H1 (cell line): ENCODE data around the gene AKAP9. TPM values are rescaled to one million over a fixed set of nuclear protein-coding genes. Genes with fewer than 3 reads are reported as not detected.

Source experiments
- CTCF ChIA-PET: fragments of 300-600 bp; sonication (Branson Sonifier 250); formaldehyde crosslinking; loops from one replicate; lab custom pipeline; 2021; ENCODE audit not compliant: partially characterized antibody; lab: Charles Lee
- POLR2A ChIA-PET: fragments of 300-600 bp; sonication (Branson Sonifier 250); formaldehyde crosslinking; loops from one replicate; lab custom pipeline; 2021; ENCODE audit warnings: inconsistent platforms; ENCODE audit not compliant: partially characterized antibody; lab: Charles Lee
- DNase-seq, 2 experiments: peaks; one replicate each; pipeline versions ENCODE4 v3.0.0 to v3.0.0-alpha.2; 2010 to 2022; ENCODE audit warnings: low spot score in 2 of 2, low read depth in 1 of 2, mixed read lengths in 1 of 2
- FAIRE-seq: peaks from 2 replicates; lab custom pipeline; 2011; peaks lifted over from hg19 to GRCh38; lab: Jason Lieb, UNC
- H2AFZ ChIP-seq: 2 replicates; pipeline ENCODE4 v1.8.1; 2012; ENCODE audit warnings: low read length, inconsistent platforms
- H2AK5ac ChIP-seq: 2 replicates; pipeline ENCODE4 v1.6.1; 2013; ENCODE audit warnings: low read depth, low read length
- H2BK120ac ChIP-seq: replicated peaks from 2 replicates; pipeline ENCODE3; 2013; ENCODE audit warnings: low read depth, low read length, inconsistent platforms
- H2BK12ac ChIP-seq: 2 replicates; pipeline ENCODE4 v1.6.1; 2013; ENCODE audit warnings: low read depth, low read length
- H2BK15ac ChIP-seq: 2 replicates; pipeline ENCODE4 v1.6.1; 2013; ENCODE audit warnings: low read length
- H2BK20ac ChIP-seq: 2 replicates; pipeline ENCODE4 v1.6.1; 2013; ENCODE audit warnings: low read length
- H2BK5ac ChIP-seq: 2 replicates; pipeline ENCODE4 v1.6.1; 2013; ENCODE audit warnings: low read depth, low read length
- H3K14ac ChIP-seq: 2 replicates; pipeline ENCODE4 v1.6.1; 2013; ENCODE audit warnings: inconsistent platforms; ENCODE audit not compliant: insufficient read length
- H3K18ac ChIP-seq: 2 replicates; pipeline ENCODE4 v1.6.1; 2013; ENCODE audit warnings: low read length; ENCODE audit errors: extremely low read depth
- H3K23ac ChIP-seq: 2 replicates; pipeline ENCODE4 v1.6.1; 2013; ENCODE audit warnings: inconsistent platforms; ENCODE audit not compliant: insufficient read length
- H3K23me2 ChIP-seq: 2 replicates; pipeline ENCODE4 v1.6.1; 2013; ENCODE audit warnings: low read depth, low read length
- H3K27ac ChIP-seq: 2 replicates; pipeline ENCODE4 v1.6.1; 2011; ENCODE audit warnings: low read depth, low read length, inconsistent platforms
- H3K27me3 ChIP-seq, 4 experiments: replicated peaks in 1 of 4; 1 replicate in 1 of 4; 2 replicates in 3 of 4; pipeline versions ENCODE4 v1.6.1 to v1.8.1; 2011 to 2013; ENCODE audit warnings: low read length in 3 of 4, mild to moderate bottlenecking in 3 of 4, inconsistent platforms in 2 of 4, mixed read lengths in 2 of 4, moderate library complexity in 1 of 4; ENCODE audit not compliant: control insufficient read depth in 3 of 4, insufficient read depth in 3 of 4; ENCODE audit errors: extremely low read depth in 1 of 4
- H3K36me3 ChIP-seq, 4 experiments: 2 replicates each; pipeline versions ENCODE4 v1.6.1 to v1.8.1; 2011 to 2013; ENCODE audit warnings: mild to moderate bottlenecking in 4 of 4, low read length in 3 of 4, moderate library complexity in 2 of 4, control low read depth in 1 of 4, inconsistent platforms in 1 of 4; ENCODE audit not compliant: insufficient read depth in 4 of 4, control insufficient read depth in 2 of 4
- H3K4ac ChIP-seq: replicated peaks from 2 replicates; pipeline ENCODE3; 2013; ENCODE audit warnings: low read length, low read depth, mixed read lengths, inconsistent platforms; ENCODE audit not compliant: insufficient read length
- H3K4me1 ChIP-seq, 4 experiments: replicated peaks in 1 of 4; 1 replicate in 1 of 4; 2 replicates in 3 of 4; pipeline versions ENCODE4 v1.6.1 to v1.8.1; 2011 to 2013; ENCODE audit warnings: low read length in 3 of 4, inconsistent platforms in 2 of 4, mixed read lengths in 1 of 4; ENCODE audit not compliant: insufficient read depth in 4 of 4, control insufficient read depth in 3 of 4
- H3K4me2 ChIP-seq, 2 experiments: 2 replicates each; pipeline versions ENCODE4 v1.6.1 to v1.8.1; 2011 to 2013; ENCODE audit warnings: low read depth in 2 of 2, low read length in 2 of 2, control low read depth in 1 of 2, inconsistent platforms in 1 of 2, mild to moderate bottlenecking in 1 of 2; ENCODE audit not compliant: insufficient read depth in 1 of 2
- H3K4me3 ChIP-seq, 4 experiments: fragments of 200-600, 300-600 bp in 1 of 4; sonication (generic), shearing (Covaris generic), sonication (Bioruptor Twin) in 1 of 4; 2 replicates each; pipeline versions ENCODE4 v1.5.1 to v1.8.1; 2011 to 2016; ENCODE audit warnings: low read length in 4 of 4, low read depth in 3 of 4, control low read depth in 2 of 4, inconsistent platforms in 2 of 4, mild to moderate bottlenecking in 2 of 4, mixed read lengths in 1 of 4, moderate library complexity in 1 of 4; ENCODE audit not compliant: insufficient read depth in 2 of 4; ENCODE audit errors: extremely low read depth in 1 of 4
- H3K56ac ChIP-seq: replicated peaks from 2 replicates; pipeline ENCODE3; 2013; ENCODE audit warnings: low read depth, mild to moderate bottlenecking, mixed read lengths, low read length, inconsistent platforms; ENCODE audit not compliant: insufficient read length
- H3K79me1 ChIP-seq: 2 replicates; pipeline ENCODE4 v1.6.1; 2013; ENCODE audit warnings: low read depth, low read length, control low read depth
- H3K79me2 ChIP-seq, 2 experiments: 2 replicates each; pipeline versions ENCODE4 v1.6.1 to v1.8.1; 2012 to 2013; ENCODE audit warnings: low read length in 2 of 2, mild to moderate bottlenecking in 2 of 2, inconsistent platforms in 1 of 2; ENCODE audit not compliant: insufficient read depth in 2 of 2, control insufficient read depth in 1 of 2
- H3K9ac ChIP-seq, 4 experiments: replicated peaks in 1 of 4; 1 replicate in 1 of 4; 2 replicates in 3 of 4; pipeline versions ENCODE4 v1.6.1 to v1.8.1; 2011 to 2013; ENCODE audit warnings: low read depth in 3 of 4, low read length in 3 of 4, control low read depth in 2 of 4, mild to moderate bottlenecking in 2 of 4, moderate library complexity in 2 of 4, inconsistent platforms in 1 of 4; ENCODE audit errors: extremely low read depth in 1 of 4
- H3K9me3 ChIP-seq, 2 experiments: 2 replicates each; pipeline versions ENCODE4 v1.6.1 to v1.8.1; 2012 to 2013; ENCODE audit warnings: mild to moderate bottlenecking in 2 of 2, moderate library complexity in 2 of 2, control low read depth in 1 of 2, inconsistent platforms in 1 of 2, low read depth in 1 of 2, low read length in 1 of 2, mixed read lengths in 1 of 2; ENCODE audit not compliant: insufficient read depth in 2 of 2
- H4K20me1 ChIP-seq, 2 experiments: replicated peaks in 1 of 2; 2 replicates each; pipeline versions ENCODE3 to v1.8.1; 2011 to 2013; ENCODE audit warnings: inconsistent platforms in 2 of 2, low read length in 2 of 2, mild to moderate bottlenecking in 1 of 2; ENCODE audit not compliant: insufficient read depth in 2 of 2, control insufficient read depth in 1 of 2
- H4K5ac ChIP-seq: 2 replicates; pipeline ENCODE4 v1.6.1; 2013; ENCODE audit warnings: low read length, low read depth, mixed read lengths, inconsistent platforms; ENCODE audit not compliant: insufficient read length
- H4K8ac ChIP-seq: 2 replicates; pipeline ENCODE4 v1.8.0; 2013; ENCODE audit warnings: mild to moderate bottlenecking, moderate library complexity, low read length, inconsistent platforms; ENCODE audit not compliant: insufficient read depth; ENCODE audit errors: extremely low read depth
- H4K91ac ChIP-seq: replicated peaks from 2 replicates; pipeline ENCODE3; 2013; ENCODE audit warnings: low read length, mixed read lengths, inconsistent platforms; ENCODE audit not compliant: insufficient read length
- CBX5 ChIP-seq: fragments of 300-800, 300-1000 bp; sonication (generic); IDR thresholded peaks from 2 replicates; pipeline ENCODE4 v1.7.1; 2016; ENCODE audit warnings: antibody characterized with exemption, low read length, low read depth
- FOSL1 ChIP-seq: IDR thresholded peaks from 2 replicates; pipeline ENCODE4 v1.6.1; 2011; ENCODE audit warnings: mild to moderate bottlenecking, low read depth, low read length, moderate library complexity; ENCODE audit not compliant: insufficient read depth
- GABPA ChIP-seq: IDR thresholded peaks from 2 replicates; pipeline ENCODE4 v1.6.1; 2011; ENCODE audit warnings: mild to moderate bottlenecking, low read length, moderate library complexity, borderline replicate concordance; ENCODE audit not compliant: insufficient read depth
- HDAC6 ChIP-seq: IDR thresholded peaks from one replicate; pipeline ENCODE4 v1.7.1; 2012; ENCODE audit warnings: low read depth, mild to moderate bottlenecking, inconsistent platforms, low read length, moderate library complexity
- JUN ChIP-seq: IDR thresholded peaks from 2 replicates; pipeline ENCODE4 v1.6.1; 2011; ENCODE audit warnings: low read depth, mild to moderate bottlenecking, improper control_type of control experiment, low read length
- KDM5A ChIP-seq: fragments of 200-600 bp; IDR thresholded peaks from 2 replicates; pipeline ENCODE4 v1.7.1; 2012; ENCODE audit warnings: mild to moderate bottlenecking, low read length, inconsistent platforms, mixed read lengths
- SP2 ChIP-seq: IDR thresholded peaks from 2 replicates; pipeline ENCODE4 v1.6.1; 2012; ENCODE audit warnings: mild to moderate bottlenecking, low read length, inconsistent platforms
- SUZ12 ChIP-seq: fragments of 200-600 bp; sonication (generic); IDR thresholded peaks from 2 replicates; pipeline ENCODE4 v1.6.1; 2012; ENCODE audit warnings: mild to moderate bottlenecking, inconsistent platforms, low read length, moderate library complexity, mixed read lengths
- WGBS, 2 experiments: shearing (Covaris generic) in 1 of 2; methylation state at CpG; one replicate each; pipeline versions ENCODE4 v1.1.6 to v1.1.7; 2013 to 2015; ENCODE audit warnings: low lambda C conversion rate in 2 of 2, mixed read lengths in 2 of 2, inconsistent platforms in 1 of 2, low coverage in 1 of 2, missing lambda C conversion rate in 1 of 2; ENCODE audit not compliant: insufficient replicate concordance in 2 of 2, insufficient coverage in 1 of 2, insufficient read length in 1 of 2; ENCODE audit errors: extremely low coverage in 1 of 2, missing lambda C conversion rate in 1 of 2; 5-methylcytosine and 5-hydroxymethylcytosine counted together
- polyA plus RNA-seq, 7 experiments: library from polyadenylated mRNA; depleted of rRNA in 3 of 7; stranded (reverse) in 5 of 7; unstranded in 2 of 7; fragments of >200 nt in 5 of 7; fragments of 200-250 nt in 2 of 7; gene quantifications; 1 replicate in 5 of 7; 2 replicates in 1 of 7; 4 replicates in 1 of 7; pipeline versions ENCODE4 v1.2.1 to v1.2.3, GENCODE V29; 2011 to 2013; ENCODE audit warnings: missing spikeins in 2 of 7, mixed read lengths in 2 of 7
- total RNA-seq: library from RNA; stranded (reverse); fragmentation: NEBNext Ultra II Directional; extraction: Animal tissue kit (Norgen Biotek cat#: 25700); gene quantifications from 2 replicates; pipeline ENCODE4 v1.2.1, GENCODE V29; 2021
- TF ChIP-seq, protein P1 (sequence below): IDR thresholded peaks from 2 replicates; pipeline ENCODE4 v1.6.1; 2011; ENCODE audit warnings: low read depth, mild to moderate bottlenecking, low read length; ENCODE audit not compliant: insufficient read depth
- TF ChIP-seq, protein P2 (sequence below), 3 experiments: IDR thresholded peaks; 1 replicate in 2 of 3; 2 replicates in 1 of 3; pipeline versions ENCODE4 v1.5.1 to v1.6.1; 2011; ENCODE audit warnings: low read length in 3 of 3, mild to moderate bottlenecking in 3 of 3, inconsistent platforms in 2 of 3, low read depth in 1 of 3, moderate library complexity in 1 of 3; ENCODE audit not compliant: insufficient read depth in 1 of 3; ENCODE audit errors: control extremely low read depth in 1 of 3

AKAP9 gene
- total and polyA plus RNA-seq, 2 of the 8 experiments (the other 6 are each of a cell fraction or from before 2014, with no cell fraction given), result 6.2 to 26.3 TPM

DNA sequence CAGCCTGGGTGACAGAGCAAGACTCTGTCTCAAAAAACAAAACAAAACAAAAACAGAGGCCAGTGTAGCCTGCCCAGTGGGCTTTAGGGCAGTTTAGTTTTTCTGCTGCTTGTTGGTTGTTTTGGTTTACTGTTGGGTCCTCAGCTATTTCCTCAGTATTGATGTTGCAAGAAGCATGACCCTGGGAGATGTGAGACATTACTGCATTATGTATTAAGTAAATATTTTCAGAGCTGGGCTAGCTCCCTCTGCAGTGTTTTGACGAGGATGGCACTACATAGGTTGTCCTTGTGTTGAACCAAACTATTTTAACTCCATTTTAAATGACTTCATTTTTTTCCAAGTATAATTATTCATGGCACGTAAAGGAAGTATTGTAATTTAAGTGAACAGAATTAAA lies 4.8 kb downstream of the AKAP9 start:
- no peak overlapping the region for H2BK20ac ChIP-seq
- H3K56ac ChIP-seq, result no peak overlapping the region
- H3K36me3 ChIP-seq, result no peaks in the 10 kb centered on the region
- H2BK15ac ChIP-seq, result no peak overlapping the region
- H3K18ac ChIP-seq, result no peak overlapping the region
- DNase-seq (no peak), FAIRE-seq (no peak)
- H3K79me2 ChIP-seq, result peaks cover 0 to 71% of the 10 kb centered on the region in 2 experiments; a peak in 2 of 4 replicates
- POLR2A ChIA-PET, result interaction anchor here (0.6 kb wide), 1 partner anchor 102 kb away, joined by 4 read pairs; no protein-coding TSS in a partner anchor
- H3K4me1 ChIP-seq, result no peaks in the 10 kb centered on the region
- no peak overlapping the region for H3K4me3 ChIP-seq
- H2BK5ac ChIP-seq, result no peak overlapping the region
- H3K4ac ChIP-seq, result no peak overlapping the region
- H3K27ac ChIP-seq, result no peak overlapping the region
- H2AK5ac ChIP-seq, result no peak overlapping the region
- H2BK120ac ChIP-seq, result no peak overlapping the region
- no peak overlapping the region for H3K9ac ChIP-seq
- no peaks in the 10 kb centered on the region; the same call in 1 of the 2 replicates for H3K23me2 ChIP-seq
- no peak overlapping the region for H3K4me2 ChIP-seq
- CTCF ChIA-PET, result interaction anchor here (1.6 to 3.3 kb wide), 2 partner anchors 9 to 65 kb away, joined by 5 to 13 read pairs; partner anchors contain the start of gene MTERF1
- H3K27me3 ChIP-seq, result no peaks in the 10 kb centered on the region
- 95% methylated on average over 2 of the region's 2 CpGs; no CpG with 5 or more reads in 1 of the 2 experiments for WGBS, 2 experiments
- peaks cover 2% of the 10 kb centered on the region; the same call in 1 of the 2 replicates for H3K79me1 ChIP-seq
- no peaks in the 10 kb centered on the region for H3K9me3 ChIP-seq
- H2BK12ac ChIP-seq, result no peak overlapping the region
- no peak overlapping the region for H3K14ac ChIP-seq
- H3K23ac ChIP-seq, result no peak overlapping the region
- no peak overlapping the region for H4K91ac ChIP-seq
- no peak overlapping the region for H2AFZ ChIP-seq
- no peak overlapping the region for H4K5ac ChIP-seq
- H4K20me1 ChIP-seq, result peaks cover 0 to 1% of the 10 kb centered on the region in 2 experiments
- no peak overlapping the region for H4K8ac ChIP-seq
- TF ChIP-seq FOSL1, result no peak
- TF ChIP-seq KDM5A, result no peak
- TF ChIP-seq SP2, result no peak
- TF ChIP-seq, protein P1, sequence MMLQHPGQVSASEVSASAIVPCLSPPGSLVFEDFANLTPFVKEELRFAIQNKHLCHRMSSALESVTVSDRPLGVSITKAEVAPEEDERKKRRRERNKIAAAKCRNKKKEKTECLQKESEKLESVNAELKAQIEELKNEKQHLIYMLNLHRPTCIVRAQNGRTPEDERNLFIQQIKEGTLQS, result no peak
- TF ChIP-seq CBX5, result no peak
- no peak for TF ChIP-seq HDAC6
- TF ChIP-seq GABPA, result no peak
- TF ChIP-seq, protein P2, sequence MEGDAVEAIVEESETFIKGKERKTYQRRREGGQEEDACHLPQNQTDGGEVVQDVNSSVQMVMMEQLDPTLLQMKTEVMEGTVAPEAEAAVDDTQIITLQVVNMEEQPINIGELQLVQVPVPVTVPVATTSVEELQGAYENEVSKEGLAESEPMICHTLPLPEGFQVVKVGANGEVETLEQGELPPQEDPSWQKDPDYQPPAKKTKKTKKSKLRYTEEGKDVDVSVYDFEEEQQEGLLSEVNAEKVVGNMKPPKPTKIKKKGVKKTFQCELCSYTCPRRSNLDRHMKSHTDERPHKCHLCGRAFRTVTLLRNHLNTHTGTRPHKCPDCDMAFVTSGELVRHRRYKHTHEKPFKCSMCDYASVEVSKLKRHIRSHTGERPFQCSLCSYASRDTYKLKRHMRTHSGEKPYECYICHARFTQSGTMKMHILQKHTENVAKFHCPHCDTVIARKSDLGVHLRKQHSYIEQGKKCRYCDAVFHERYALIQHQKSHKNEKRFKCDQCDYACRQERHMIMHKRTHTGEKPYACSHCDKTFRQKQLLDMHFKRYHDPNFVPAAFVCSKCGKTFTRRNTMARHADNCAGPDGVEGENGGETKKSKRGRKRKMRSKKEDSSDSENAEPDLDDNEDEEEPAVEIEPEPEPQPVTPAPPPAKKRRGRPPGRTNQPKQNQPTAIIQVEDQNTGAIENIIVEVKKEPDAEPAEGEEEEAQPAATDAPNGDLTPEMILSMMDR (IDR thresholded peaks at IDR 0.05; ENCODE audit: control extremely low read depth in 1 of 3, insufficient read depth in 1 of 3, low read depth in 1 of 3, low read length in 3 of 3), result no peak
- TF ChIP-seq SUZ12, result no peak
- TF ChIP-seq JUN, result no peak
